Panc1 (cell line): ENCODE measurements around the gene C5. TPM values are rescaled to one million over a fixed set of nuclear protein-coding genes. Genes with fewer than 3 reads are reported as not detected.

Experiments
- ATAC-seq: fragments of 200-7000 bp; cut with Tn5 transposase; 2 replicates; pipeline ENCODE4 v1.9.1; 2020; ENCODE audit warnings: mild to moderate bottlenecking, moderate library complexity
- BruUV-seq: library from RNA; stranded (reverse); fragments of 400-500 nt; replicated peaks from 2 replicates; lab custom pipeline; 2021; lab: Mats Ljungman, UMichigan
- CTCF ChIA-PET: fragments of 300-600 bp; sonication (Branson Sonifier 250); formaldehyde crosslinking; loops from one replicate; lab custom pipeline; 2022; ENCODE audit warnings: antibody characterized with exemption; lab: Charles Lee
- POLR2A ChIA-PET: fragments of 300-600 bp; sonication (Branson Sonifier 250); formaldehyde crosslinking; loops from one replicate; lab custom pipeline; 2022; ENCODE audit warnings: antibody characterized with exemption; lab: Charles Lee
- DNase-seq: peaks from one replicate; pipeline ENCODE4 v3.0.0-alpha.2; 2010; ENCODE audit warnings: low read depth, low spot score
- H3K27ac ChIP-seq: 2 replicates; pipeline ENCODE4 v1.5.1; 2011; ENCODE audit warnings: mild to moderate bottlenecking, low read length, inconsistent platforms
- H3K27me3 ChIP-seq: fragments of 200-500 bp; sonication (Bioruptor generic); 2 replicates; pipeline ENCODE4 v1.6.0; 2014; ENCODE audit warnings: low read length, inconsistent platforms; ENCODE audit not compliant: control insufficient read depth, insufficient read depth
- H3K36me3 ChIP-seq: fragments of 200-500 bp; sonication (Bioruptor generic); 2 replicates; pipeline ENCODE4 v1.5.1; 2014; ENCODE audit warnings: inconsistent platforms, mild to moderate bottlenecking, low read length, moderate library complexity; ENCODE audit not compliant: control insufficient read depth, insufficient read depth
- H3K4me1 ChIP-seq: 2 replicates; pipeline ENCODE4 v1.5.1; 2011; ENCODE audit warnings: inconsistent platforms, mild to moderate bottlenecking, low read length, moderate library complexity; ENCODE audit not compliant: control insufficient read depth, insufficient read depth
- H3K4me3 ChIP-seq, 2 experiments: 2 replicates each; pipeline ENCODE4 v1.5.1; 2011 to 2012; ENCODE audit warnings: low read depth in 2 of 2, low read length in 2 of 2, mild to moderate bottlenecking in 2 of 2, inconsistent platforms in 1 of 2, moderate library complexity in 1 of 2
- H3K9me3 ChIP-seq: fragments of 200-500 bp; sonication (Bioruptor generic); 2 replicates; pipeline ENCODE4 v1.5.1; 2014; ENCODE audit warnings: low read depth, mild to moderate bottlenecking, inconsistent platforms, low read length, moderate library complexity; ENCODE audit not compliant: control insufficient read depth, insufficient read depth
- POLR2AphosphoS5 ChIP-seq: IDR thresholded peaks from 2 replicates; pipeline ENCODE4 v1.6.1; 2012; ENCODE audit warnings: mild to moderate bottlenecking, low read depth, low read length, moderate library complexity
- SIN3A ChIP-seq: IDR thresholded peaks from 2 replicates; pipeline ENCODE4 v1.6.1; 2012; ENCODE audit warnings: low read depth, mild to moderate bottlenecking, low read length, moderate library complexity, borderline replicate concordance; ENCODE audit not compliant: insufficient read depth
- TCF7L2 ChIP-seq: IDR thresholded peaks from 2 replicates; pipeline ENCODE4 v1.6.1; 2011; ENCODE audit warnings: mild to moderate bottlenecking, low read depth, low read length, inconsistent platforms
- in situ Hi-C: cut with HindIII; loops from 2 replicates; pipeline ENCODE4 v1.10.0; 2016; ENCODE audit warnings: low sequenced_read_pairs, low pct_unique_long_range_greater_than_20kb
- intact Hi-C: fragments of 100-400 bp; cut with micrococcal nuclease; formaldehyde crosslinking; loops from one replicate; pipeline ENCODE4 v1.10.0; 2022; ENCODE audit not compliant: unreplicated experiment
- total RNA-seq: library from RNA; stranded (reverse); gene quantifications from one replicate; pipeline ENCODE4 v1.2.1, GENCODE V29; 2021; ENCODE audit not compliant: unreplicated experiment
- TF ChIP-seq, protein P1 (sequence below): fragments of 450-650 bp; IDR thresholded peaks from 2 replicates; pipeline ENCODE4 v1.5.1; 2017; ENCODE audit warnings: mild to moderate bottlenecking
- TF ChIP-seq, protein P2 (sequence below), 2 experiments: IDR thresholded peaks; 2 replicates each; pipeline ENCODE4 v1.6.1; 2011 to 2012; ENCODE audit warnings: low read depth in 2 of 2, control low read depth in 1 of 2, low read length in 1 of 2, mild to moderate bottlenecking in 1 of 2, moderate library complexity in 1 of 2; ENCODE audit not compliant: insufficient read depth in 1 of 2

The C5 gene
- total RNA-seq, 1 experiment from 2014 or later: 1.6 TPM

DNA sequence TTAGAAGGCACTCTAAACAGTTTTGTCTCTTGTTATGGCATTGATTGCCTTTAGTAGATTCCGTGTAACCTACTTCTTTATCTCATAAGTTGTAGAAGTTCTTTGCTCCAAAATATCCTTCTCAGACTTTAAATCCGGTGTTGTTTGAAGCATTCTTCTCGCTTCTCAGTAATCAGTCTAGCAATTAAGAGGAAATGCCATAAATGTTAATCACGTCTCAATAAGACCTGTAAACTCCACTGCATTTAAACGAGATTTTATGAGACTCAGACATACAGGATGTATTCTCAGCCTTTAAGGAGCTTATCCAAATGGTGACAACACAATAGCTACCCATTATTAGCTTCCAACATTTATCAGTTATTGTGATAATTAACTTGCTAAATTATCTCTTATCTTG is 7.7 kb upstream of the C5 start:
- Histone ChIP-seq H3K27me3 (no peaks in the 10 kb centered on the region), H3K4me3 (no peak overlapping the region), H3K9me3 (no peaks in the 10 kb centered on the region), H3K27ac (no peak overlapping the region), H3K36me3 (no peaks in the 10 kb centered on the region; the same call in 1 of the 2 replicates), H3K4me1 (no peaks in the 10 kb centered on the region)
- TF ChIP-seq POLR2AphosphoS5 (no peak), TCF7L2 (no peak), SIN3A (no peak)
- TF ChIP-seq, protein P1, sequence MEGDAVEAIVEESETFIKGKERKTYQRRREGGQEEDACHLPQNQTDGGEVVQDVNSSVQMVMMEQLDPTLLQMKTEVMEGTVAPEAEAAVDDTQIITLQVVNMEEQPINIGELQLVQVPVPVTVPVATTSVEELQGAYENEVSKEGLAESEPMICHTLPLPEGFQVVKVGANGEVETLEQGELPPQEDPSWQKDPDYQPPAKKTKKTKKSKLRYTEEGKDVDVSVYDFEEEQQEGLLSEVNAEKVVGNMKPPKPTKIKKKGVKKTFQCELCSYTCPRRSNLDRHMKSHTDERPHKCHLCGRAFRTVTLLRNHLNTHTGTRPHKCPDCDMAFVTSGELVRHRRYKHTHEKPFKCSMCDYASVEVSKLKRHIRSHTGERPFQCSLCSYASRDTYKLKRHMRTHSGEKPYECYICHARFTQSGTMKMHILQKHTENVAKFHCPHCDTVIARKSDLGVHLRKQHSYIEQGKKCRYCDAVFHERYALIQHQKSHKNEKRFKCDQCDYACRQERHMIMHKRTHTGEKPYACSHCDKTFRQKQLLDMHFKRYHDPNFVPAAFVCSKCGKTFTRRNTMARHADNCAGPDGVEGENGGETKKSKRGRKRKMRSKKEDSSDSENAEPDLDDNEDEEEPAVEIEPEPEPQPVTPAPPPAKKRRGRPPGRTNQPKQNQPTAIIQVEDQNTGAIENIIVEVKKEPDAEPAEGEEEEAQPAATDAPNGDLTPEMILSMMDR: no peak
- TF ChIP-seq, protein P2, sequence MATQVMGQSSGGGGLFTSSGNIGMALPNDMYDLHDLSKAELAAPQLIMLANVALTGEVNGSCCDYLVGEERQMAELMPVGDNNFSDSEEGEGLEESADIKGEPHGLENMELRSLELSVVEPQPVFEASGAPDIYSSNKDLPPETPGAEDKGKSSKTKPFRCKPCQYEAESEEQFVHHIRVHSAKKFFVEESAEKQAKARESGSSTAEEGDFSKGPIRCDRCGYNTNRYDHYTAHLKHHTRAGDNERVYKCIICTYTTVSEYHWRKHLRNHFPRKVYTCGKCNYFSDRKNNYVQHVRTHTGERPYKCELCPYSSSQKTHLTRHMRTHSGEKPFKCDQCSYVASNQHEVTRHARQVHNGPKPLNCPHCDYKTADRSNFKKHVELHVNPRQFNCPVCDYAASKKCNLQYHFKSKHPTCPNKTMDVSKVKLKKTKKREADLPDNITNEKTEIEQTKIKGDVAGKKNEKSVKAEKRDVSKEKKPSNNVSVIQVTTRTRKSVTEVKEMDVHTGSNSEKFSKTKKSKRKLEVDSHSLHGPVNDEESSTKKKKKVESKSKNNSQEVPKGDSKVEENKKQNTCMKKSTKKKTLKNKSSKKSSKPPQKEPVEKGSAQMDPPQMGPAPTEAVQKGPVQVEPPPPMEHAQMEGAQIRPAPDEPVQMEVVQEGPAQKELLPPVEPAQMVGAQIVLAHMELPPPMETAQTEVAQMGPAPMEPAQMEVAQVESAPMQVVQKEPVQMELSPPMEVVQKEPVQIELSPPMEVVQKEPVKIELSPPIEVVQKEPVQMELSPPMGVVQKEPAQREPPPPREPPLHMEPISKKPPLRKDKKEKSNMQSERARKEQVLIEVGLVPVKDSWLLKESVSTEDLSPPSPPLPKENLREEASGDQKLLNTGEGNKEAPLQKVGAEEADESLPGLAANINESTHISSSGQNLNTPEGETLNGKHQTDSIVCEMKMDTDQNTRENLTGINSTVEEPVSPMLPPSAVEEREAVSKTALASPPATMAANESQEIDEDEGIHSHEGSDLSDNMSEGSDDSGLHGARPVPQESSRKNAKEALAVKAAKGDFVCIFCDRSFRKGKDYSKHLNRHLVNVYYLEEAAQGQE (IDR thresholded peaks at IDR 0.05; ENCODE audit: insufficient read depth in 1 of 2, low read depth in 2 of 2, low read length in 1 of 2): no peak
- POLR2A ChIA-PET: no interaction called here
- CTCF ChIA-PET: no interaction called here
- in situ Hi-C loops: no loop called here
- BruUV-seq: no TSS peak
- intact Hi-C loops: no loop called here
- ATAC-seq (no peak), DNase-seq (no peak)

DNA sequence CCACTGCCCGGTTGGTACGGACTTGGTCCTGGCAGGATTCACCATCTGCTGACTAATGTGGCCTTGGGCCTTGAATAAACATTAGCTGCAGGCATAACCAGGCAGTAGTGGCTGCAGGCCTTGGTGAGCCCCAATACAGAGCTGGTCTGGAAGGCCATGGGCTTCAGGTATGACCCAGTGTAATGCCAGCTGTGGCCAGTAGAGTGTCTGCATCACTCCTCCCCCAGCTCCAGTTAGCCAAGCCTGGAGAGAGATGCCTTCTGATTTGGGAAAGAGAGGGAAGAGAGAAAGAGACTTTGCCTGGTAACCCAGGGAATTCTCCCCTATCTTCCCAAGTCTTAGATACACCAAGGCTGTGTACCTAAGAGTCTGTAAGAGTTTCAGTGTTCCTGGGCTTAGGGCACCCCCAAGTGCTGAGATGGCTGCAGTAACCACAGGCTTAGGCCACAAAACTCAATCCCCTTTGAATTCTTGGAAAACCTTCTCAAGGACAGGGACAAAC is 5.6 kb upstream of the C5 start:
- Histone ChIP-seq H3K4me1 (no peaks in the 10 kb centered on the region), H3K4me3 (no peak overlapping the region), H3K27ac (no peak overlapping the region), H3K9me3 (no peaks in the 10 kb centered on the region), H3K36me3 (no peaks in the 10 kb centered on the region; the same call in 1 of the 2 replicates), H3K27me3 (no peaks in the 10 kb centered on the region)
- no TSS peak for BruUV-seq
- no peak for DNase-seq
- ChIA-PET POLR2A (no interaction called here), CTCF (no interaction called here)
- in situ Hi-C loops: no loop called here
- TF ChIP-seq POLR2AphosphoS5: no peak
- TF ChIP-seq, protein P1: peak; percentile 44
- intact Hi-C loops: no loop called here
- peak; percentile 73; the same call in 1 of the 2 replicates for ATAC-seq
